ENCODE data around the gene CFTR. TPM values are rescaled to one million over a fixed set of nuclear protein-coding genes. Genes with fewer than 3 reads are reported as not detected.

The CFTR gene
- total RNA-seq, 4 donors from 2014 or later = 36.4 to 72.7 (median 49.7) TPM

- DNase-seq = no peak
These were observed 190.0 kb downstream of the CFTR start for GRCh38 chr7:117669818-117670217.

GRCh38 chr7:117672453-117672852 lies 192.6 kb downstream of the CFTR start:
- Histone ChIP-seq H3K27me3 (no peaks in the 10 kb centered on the region), H3K4me1 (no peaks in the 10 kb centered on the region), H3K9me3 (no peaks in the 10 kb centered on the region), H3K36me3 (no peaks in the 10 kb centered on the region), H3K4me3 (no peak overlapping the region), H3K27ac (peak overlapping the region in 1 of 4 donors; percentile 75)
- TF ChIP-seq CTCF (IDR thresholded peaks at IDR 0.05) = no peak
- TF ChIP-seq POLR2A (IDR thresholded peaks at IDR 0.05) = no peak
- DNase-seq = no peak

More at GRCh38 chr7:117669818-117670217, 190.0 kb downstream of the CFTR start:
- Histone ChIP-seq H3K27me3 (no peaks in the 10 kb centered on the region), H3K36me3 (no peaks in the 10 kb centered on the region), H3K9me3 (no peaks in the 10 kb centered on the region), H3K4me3 (no peak overlapping the region), H3K4me1 (no peaks in the 10 kb centered on the region), H3K27ac (no peak overlapping the region)
- TF ChIP-seq POLR2A (IDR thresholded peaks at IDR 0.05) = no peak

GRCh38 chr7:117673367-117673766 lies 193.5 kb downstream of the CFTR start:
- peak in 2 of 3 donors; percentile 63 to 64 for DNase-seq
- no peaks in the 10 kb centered on the region for H3K9me3 ChIP-seq
- TF ChIP-seq POLR2A (IDR thresholded peaks at IDR 0.05) (no peak), CTCF (IDR thresholded peaks at IDR 0.05) (no peak)
- no peaks in the 10 kb centered on the region for H3K36me3 ChIP-seq
- H3K27ac ChIP-seq = peak overlapping the region in 3 of 4 donors; percentile 37 to 75 (median 41)
- no peaks in the 10 kb centered on the region for H3K4me1 ChIP-seq
- peak overlapping the region in 1 of 4 donors; percentile 12 for H3K4me3 ChIP-seq
- H3K27me3 ChIP-seq = no peaks in the 10 kb centered on the region

GRCh38 chr7:117673839-117674238 lies 194.0 kb downstream of the CFTR start:
- H3K4me3 ChIP-seq = peak overlapping the region in 1 of 4 donors; percentile 12
- no peaks in the 10 kb centered on the region for H3K36me3 ChIP-seq
- TF ChIP-seq CTCF (IDR thresholded peaks at IDR 0.05) (peak in 3 of 6 experiments; percentile 67 to 80 (median 70)), POLR2A (IDR thresholded peaks at IDR 0.05) (no peak)
- peak overlapping the region in 3 of 4 donors; percentile 37 to 75 (median 41) for H3K27ac ChIP-seq
- no peaks in the 10 kb centered on the region for H3K9me3 ChIP-seq
- no peaks in the 10 kb centered on the region for H3K4me1 ChIP-seq
- H3K27me3 ChIP-seq = no peaks in the 10 kb centered on the region
- no peak for DNase-seq

- H3K9me3 ChIP-seq = no peaks in the 10 kb centered on the region
- H3K27me3 ChIP-seq = no peaks in the 10 kb centered on the region
- no peak for DNase-seq
- TF ChIP-seq POLR2A (IDR thresholded peaks at IDR 0.05) (no peak), CTCF (IDR thresholded peaks at IDR 0.05) (no peak)
- no peaks in the 10 kb centered on the region for H3K4me1 ChIP-seq
- no peak overlapping the region for H3K4me3 ChIP-seq
- H3K27ac ChIP-seq = no peak overlapping the region
- H3K36me3 ChIP-seq = no peaks in the 10 kb centered on the region
These were observed 194.8 kb downstream of the CFTR start for GRCh38 chr7:117674617-117675016.

- H3K4me3 ChIP-seq = no peak overlapping the region
- no peak for DNase-seq
- no peaks in the 10 kb centered on the region for H3K4me1 ChIP-seq
- no peak overlapping the region for H3K27ac ChIP-seq
- H3K36me3 ChIP-seq = no peaks in the 10 kb centered on the region
- TF ChIP-seq CTCF (IDR thresholded peaks at IDR 0.05) (no peak), POLR2A (IDR thresholded peaks at IDR 0.05) (no peak)
- no peaks in the 10 kb centered on the region for H3K27me3 ChIP-seq
- no peaks in the 10 kb centered on the region for H3K9me3 ChIP-seq
These were observed 195.9 kb downstream of the CFTR start for GRCh38 chr7:117675497-117676435.

Measured in Peyer's patch (tissue), 4 donors.